Muscle of back (tissue), 11 donors: ENCODE measurements around the gene PHOSPHO1. TPM values are rescaled to one million over a fixed set of nuclear protein-coding genes. Genes with fewer than 3 reads are reported as not detected.

Experiments used
- DNase-seq, 3 donors: peaks; one replicate each; pipeline versions ENCODE4 v3.0.0 to v3.0.0-alpha.2; 2013
- polyA plus RNA-seq, 10 donors: library from polyadenylated mRNA; unstranded; fragments of 120-200 nt; gene quantifications; one replicate each; pipeline ENCODE4 v1.2.1, GENCODE V29; 2013; ENCODE audit not compliant: insufficient read length in 10 of 10

The PHOSPHO1 gene
- polyA plus RNA-seq, 10 donors = 9.0 to 22.6 (median 15.4) TPM

DNA sequence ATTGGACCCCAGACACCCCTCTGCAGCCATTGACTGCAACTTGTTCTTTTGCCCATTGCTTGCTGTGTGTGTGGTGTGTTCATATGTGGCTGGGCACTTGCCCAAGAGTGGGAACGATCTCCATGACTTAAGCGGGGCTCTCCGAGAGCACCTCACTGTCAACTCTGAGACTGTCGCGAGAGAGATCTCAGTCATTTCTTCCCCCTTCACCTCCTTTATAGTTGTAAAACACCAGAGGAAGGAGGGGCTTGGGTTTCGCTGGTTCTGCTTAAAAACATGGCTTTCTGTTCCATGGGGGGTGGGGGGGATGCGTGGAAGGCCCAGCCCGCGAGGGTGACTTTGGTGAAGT lies 7.4 kb downstream of the PHOSPHO1 start:
- DNase-seq = no peak

DNA sequence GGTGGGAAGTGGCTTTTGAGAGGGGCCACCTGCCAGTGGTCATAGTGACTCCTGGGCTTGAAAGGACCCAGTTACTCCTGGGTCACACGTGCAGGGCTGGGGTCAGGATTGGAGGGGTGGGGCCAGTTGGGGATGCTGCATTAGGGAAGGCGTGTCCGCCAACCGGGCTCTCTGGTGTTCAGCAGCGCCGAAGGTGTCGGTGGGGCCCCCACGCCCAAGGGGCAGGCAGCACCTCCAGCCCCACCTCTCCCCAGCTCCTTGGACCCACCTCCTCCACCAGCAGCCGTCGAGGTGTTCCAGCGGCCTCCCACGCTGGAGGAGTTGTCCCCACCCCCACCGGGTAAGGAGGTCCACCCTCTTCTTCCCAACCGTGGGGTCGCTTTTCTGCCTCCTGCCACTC lies 10.6 kb downstream of the PHOSPHO1 start:
- DNase-seq = no peak

DNA sequence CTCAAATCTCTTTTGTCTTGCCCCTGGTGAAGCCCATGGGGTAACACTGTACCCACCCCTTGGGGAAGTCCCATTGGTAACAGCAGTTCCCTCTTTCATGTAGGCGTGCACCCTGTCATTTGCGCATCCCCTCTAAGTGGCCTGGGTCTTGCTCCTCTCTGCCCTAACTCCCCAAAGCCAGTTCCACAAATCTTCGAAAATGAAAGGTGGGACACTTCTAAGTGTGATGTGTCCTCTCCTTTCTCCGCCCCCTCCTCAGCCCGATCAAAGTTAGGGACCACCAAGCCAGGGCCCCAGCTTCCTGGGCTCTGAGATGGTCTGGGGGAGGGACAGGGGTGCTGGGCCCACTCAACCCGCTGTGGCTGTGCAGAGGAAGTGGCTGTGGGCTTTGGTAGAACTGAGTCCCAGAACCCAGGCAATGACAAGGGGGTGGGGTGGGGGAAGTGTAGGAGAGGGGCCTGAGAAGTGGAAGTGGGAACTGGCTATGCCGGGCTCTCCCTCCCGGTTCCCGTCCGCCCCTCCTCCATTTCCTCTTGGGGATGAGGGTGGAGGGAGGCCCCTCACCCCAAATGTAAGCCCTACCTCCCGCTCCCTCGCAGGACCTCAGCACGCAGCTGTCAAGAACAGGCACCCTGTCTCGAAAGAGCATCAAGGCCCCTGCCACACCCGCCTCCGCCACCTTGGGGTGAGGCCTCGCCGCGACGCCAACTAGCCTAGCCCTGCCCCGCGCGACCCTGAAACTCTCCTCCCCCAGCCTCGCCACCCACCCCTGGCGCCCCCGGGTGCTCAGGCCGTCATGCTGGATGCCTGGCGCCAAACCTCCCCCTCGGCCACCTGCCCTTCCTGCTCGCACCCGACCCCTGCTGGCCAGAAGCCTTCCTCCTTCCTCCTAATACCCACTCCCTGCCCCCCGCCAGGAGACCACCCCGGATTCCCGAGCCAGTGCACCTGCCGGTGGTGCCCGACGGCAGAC lies 11.4 kb downstream of the PHOSPHO1 start:
- DNase-seq = no peak

DNA sequence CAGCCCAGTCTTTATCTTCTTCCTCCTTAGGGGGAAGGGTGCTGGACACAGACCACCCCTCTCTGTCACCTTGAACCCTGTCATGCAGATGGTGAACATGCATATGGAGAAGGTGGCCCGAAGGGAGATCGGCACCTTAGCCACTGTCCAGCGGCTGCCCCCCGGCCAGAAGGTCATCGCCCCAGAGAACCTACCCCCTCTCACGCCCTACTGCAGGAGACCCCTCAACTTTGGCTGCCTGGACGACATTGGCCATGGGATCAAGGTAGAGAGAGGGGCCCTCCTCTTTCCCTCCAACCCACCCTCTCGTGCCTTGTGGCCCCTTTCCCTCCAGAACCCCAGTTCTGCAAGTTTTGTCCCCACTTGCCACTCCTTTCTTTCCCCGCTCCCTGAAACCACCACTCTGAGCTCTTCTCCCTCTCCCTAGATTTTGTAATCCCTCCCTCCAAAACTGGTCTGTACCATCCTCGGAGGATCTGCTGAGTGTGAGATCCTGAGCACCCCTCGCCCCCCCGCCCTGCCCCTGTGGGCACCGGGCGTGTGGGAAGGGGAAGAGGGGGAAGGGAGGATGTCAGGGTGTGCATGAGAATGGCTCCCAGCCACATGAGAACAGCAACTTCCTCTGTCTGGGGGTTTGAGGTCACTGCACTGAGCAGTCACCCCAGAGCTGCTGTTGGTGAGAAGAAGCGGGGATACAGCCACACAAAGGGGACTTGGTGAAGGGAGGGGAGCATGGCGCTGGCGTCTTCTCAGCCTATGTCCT lies 12.8 kb downstream of the PHOSPHO1 start:
- DNase-seq = peak in 1 of 3 donors; percentile 49

DNA sequence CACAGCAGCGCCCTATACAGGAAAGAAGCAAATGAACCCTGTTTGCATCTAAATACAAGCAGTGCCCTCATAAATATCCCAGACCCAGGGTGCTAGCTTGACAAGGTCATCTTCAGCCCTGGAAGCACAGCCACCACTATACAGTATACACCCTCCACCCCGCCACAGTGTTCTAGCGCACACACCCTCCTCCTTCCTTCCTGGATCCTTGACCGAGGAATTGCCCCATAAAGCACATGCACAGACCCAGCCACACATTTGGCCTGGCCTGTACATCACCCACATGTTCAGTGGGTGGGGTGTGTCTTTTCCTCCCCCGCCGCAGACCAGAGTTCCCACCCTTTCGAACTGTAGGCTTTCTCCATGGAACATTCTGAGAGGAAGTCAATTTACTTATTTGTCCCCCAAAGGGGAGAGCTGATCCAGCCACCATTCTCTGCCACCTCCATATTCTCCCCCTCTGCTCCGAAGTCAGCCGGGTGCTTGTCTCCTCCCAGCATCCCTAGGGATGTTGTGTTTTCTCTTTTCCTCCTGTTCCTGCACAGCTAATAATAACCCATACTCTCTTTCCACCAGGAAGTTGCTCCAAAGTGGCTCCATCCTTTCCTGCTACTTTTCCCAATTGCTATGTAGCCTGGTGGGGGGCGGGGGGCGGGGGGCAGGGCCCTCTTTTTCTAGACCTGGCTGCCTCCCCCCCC lies 13.5 kb downstream of the PHOSPHO1 start:
- DNase-seq = no peak

DNA sequence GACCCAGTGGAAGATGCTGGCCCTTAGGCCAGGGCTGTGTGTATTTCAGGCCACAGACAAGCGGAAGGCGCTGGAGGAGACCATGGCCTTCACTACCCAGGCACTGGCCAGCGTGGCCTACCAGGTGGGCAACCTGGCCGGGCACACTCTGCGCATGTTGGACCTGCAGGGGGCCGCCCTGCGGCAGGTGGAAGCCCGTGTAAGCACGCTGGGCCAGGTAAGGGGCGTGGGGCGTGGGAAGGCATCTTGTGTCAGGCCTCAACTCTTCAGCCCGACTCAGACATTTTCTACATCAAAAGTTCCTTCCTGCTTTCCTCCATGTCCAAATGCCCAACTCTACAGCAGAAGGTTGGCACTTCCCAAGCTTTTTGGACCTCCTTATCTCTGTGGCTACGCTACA lies 14.1 kb downstream of the PHOSPHO1 start:
- DNase-seq = no peak

DNA sequence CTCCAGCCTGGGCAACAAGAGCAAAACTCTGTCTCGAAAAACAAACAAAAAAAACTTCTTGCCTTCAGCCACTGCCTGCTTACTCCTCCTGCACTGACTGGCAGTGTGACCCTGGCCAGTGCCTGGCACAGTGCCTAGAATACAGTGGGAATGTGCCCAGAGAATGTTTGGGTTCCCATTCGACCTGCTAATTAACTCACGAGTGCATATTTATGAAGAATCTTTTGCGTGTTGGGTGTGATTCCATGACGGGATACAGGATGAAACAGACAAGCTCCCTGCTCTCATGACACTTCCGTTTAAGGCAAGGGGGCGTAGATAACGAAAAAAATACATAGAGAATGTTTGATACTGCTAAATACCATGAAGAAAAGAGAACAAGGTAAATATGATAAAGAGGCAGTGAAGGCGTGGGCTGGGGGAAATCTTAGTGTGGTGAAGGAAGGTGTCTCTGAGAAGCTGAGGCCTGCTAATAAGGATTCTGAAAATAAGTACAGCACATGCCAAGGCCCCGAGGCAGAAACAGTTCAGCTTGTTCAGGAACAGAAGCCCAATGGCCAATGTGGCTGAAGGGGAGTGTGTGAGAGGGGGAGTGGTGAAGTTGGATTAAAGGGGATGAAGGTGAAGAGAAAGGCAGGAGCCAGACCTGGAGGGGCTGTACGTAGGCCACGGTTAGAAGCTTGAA lies 15.8 kb downstream of the PHOSPHO1 start:
- no peak for DNase-seq

DNA sequence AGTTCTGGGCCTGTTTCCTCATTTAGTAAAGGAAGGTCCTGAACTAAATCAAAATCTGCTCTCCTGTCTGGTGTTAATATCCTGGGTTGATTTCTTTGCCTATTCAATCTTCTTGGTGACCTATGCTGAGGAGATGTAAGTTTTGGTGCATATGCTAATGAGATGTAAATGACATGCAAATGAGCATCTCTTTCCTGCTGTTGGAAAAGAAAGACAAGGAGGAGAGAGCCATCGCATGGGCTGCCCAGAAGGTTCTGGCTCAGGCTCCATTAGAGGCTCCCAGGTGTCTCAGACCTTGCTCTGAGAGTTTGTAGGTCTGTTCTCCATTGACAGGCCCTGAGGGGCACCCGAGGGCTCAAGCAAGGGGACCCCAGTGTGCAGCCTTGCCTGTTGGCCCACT lies 16.7 kb downstream of the PHOSPHO1 start:
- no peak for DNase-seq

DNA sequence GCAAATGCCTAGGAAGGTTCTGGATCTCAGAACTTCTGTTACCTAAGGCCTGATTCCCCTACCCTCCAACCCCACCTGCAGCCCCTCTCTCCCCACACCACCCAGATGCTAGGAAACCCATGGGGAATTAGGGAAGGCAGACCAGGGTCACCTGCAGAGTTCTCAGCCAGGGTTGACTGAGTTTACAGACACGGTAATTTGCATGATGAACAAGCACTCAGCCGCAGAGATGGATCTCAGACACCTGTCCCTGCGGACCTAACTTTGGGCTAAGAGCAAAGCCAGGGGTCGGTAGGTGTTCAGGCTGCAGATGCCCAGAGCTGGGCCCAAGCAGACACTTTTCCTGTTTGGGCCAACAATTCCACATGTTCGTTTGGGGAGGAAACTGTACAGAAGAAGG lies 17.2 kb downstream of the PHOSPHO1 start:
- no peak for DNase-seq

DNA sequence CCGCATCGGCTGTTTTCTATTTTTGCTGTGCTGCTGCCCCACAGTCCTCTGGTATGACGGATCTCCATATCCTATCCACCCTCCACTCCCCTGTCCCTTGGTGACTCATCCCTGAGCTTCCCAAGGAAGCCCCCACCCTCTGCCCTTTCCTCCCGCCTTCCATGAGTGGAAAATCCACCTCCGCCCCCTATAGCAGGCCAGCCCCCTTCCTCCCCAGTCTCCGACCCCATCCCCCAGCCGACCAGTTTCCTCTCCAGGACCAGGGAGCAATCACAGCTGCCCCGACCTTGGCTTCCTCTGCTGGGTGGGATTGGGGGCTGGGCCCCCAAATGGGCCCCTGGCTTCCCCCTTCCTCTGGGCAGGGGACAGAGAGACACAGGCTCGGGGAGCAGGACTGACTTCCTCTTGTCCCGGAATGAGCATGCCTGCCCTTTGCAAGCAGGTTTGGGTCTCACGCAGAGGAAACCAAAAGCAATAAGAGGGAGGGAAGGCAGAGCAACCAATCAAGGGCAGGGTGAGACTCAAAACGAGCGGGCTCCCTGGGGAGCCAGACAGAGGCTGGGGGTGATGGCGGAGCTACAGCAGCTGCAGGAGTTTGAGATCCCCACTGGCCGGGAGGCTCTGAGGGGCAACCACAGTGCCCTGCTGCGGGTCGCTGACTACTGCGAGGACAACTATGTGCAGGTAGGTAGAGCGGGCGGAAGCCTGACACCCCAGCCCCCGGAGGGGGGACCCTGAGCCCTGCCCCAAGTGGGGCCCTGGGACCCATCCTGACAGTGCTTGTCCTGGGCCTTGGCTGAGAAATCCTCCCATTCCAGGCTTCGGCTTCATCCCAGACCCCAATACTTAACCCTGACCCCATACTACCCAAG lies 20.2 kb downstream of the PHOSPHO1 start, which contains the start of the genes ABI3 and GNGT2:
TSS of gene ABI3 (plus strand) at position 550 of the 872 bp plus-strand sequence. CDS start at position 568, 18 bp downstream.
TSS of gene GNGT2 (minus strand) at position 417 of the 872 bp plus-strand sequence. CDS start 3,152 bp downstream, outside the sequence.
- peak in 1 of 3 donors; percentile 69 for DNase-seq

DNA sequence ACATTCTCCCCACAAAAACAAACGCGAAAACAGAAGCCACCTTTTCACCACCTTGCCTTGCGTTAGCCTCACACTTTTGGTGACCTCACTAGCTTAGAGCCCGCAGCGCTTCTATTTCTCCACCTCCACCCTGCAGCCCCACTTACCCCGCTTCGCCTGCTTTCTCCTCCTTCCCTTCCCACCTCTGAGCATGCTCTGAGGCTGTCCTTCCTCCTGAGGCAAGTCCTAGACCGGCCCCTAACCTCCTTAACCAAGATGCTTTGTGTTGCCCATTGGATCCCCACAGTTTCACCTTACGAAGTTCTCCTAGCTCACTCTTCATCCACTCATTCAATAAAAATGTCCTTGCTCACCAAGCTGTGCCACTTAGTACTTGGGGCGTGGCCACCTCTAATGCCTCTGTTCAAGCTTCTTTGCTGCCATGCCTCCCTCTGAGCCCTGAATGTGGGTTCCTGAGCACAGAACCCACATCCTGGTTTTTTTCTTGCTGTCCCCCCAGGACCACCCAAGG lies 21.5 kb downstream of the PHOSPHO1 start:
- DNase-seq = no peak

DNA sequence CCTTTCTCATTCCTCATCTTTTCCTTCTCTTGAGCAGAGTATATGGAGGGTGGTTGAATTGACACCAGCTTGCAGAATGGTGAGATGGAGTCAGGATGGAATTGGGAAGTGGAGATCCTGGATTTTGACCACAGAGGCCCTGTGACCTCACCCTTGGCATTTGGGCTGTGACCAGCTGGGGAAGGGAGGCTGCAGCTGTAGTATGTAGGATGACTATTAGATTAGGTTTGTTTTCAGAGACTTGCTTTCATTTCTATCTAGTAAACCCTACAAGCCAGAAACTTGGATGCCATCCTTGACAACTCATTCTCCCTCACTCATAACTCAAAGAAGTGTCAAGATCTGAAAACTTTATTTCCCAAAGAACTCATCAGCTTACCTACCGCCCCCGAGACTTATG lies 26.1 kb downstream of the PHOSPHO1 start:
- no peak for DNase-seq

DNA sequence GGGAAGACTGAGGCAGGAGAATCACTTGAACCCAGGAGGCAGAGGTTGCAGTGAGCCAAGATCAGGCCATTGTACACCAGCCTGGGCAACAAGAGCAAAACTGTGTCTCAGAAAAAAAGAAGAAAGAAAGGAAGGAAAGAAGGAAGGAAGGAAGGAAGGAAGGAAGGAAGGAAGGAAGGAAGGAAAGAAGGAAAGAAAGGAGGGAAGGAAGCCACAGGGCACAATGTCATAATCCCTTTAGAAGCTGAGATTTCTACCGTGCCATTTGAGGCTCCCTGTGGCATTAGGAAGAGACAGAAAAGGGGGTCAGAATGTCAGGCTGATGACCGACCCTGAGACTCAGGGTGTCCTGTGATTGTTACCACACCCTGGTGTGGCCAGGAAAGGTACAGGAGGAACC lies 26.8 kb downstream of the PHOSPHO1 start:
- no peak for DNase-seq

DNA sequence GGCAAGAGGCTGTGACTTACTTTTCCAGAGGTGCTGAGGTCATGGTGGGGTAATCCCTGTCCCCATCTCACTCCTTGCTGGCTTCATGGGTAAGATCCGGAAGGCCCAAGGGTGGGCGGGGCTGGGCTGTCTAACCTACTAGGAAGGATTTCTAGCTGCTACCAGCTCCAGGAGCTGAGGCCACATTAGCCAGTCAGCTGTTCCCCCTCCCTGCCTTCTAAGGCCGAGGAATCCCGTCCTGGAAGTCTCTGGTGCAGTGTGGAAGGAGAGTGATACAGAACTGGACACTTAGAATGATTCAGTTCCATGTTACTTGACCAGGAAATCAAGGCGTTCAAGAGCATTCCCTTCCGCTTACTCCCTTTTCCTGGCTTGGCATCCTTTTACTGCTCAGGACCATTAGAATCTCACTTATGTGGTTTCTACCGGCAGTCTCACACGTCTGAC lies 29.1 kb downstream of the PHOSPHO1 start:
- peak in 1 of 3 donors; percentile 46 for DNase-seq

DNA sequence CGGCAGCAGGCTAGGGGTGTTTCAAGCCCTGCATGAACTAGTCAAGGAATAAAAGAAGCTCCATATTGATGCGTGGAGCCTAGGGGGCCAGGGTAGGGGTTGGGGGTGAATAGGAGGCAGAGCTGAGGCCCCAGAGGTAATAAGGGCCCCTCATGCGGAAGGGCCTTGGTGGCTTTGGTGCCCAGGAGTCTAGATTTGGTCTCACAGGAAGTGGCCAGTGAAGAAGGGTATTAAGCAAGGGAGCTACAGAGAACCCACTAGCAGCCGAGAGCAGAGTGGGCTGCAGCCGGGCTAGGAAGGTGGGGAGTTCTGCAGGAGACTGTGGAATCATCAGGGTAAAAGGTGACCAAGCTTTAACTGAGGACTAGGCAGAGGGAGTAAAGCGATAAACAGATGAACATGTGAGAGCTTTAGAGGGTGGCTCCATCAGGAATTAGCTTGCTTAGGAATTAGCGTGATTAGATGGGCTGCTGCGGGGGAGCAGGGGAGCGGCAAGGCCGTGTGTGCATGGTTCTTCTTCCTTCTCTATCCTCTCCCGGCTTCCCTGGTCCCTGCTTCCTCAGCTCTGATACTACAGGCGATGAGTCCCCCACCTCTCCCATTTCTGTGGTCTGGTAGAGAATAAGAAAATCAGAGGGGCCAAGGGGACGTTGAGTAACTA lies 30.0 kb downstream of the PHOSPHO1 start:
- no peak for DNase-seq

DNA sequence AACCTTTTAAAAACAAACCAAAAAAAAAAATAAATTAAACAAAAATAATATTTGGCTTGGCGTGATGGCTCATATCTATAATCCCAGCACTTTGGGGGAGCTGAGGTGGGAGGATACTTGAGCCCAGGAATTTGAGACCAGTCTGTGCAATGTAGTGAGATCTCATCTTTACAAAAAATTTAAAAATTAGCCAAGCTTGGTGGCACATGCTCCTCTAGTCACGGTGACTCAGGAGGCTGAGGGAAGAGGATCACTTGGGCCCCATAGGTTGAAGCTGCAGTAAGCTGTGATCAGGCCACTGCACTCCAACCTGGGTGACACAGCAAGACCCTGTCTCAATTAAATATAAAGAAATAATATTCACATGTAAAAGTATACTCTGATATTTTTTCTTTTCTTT lies 32.4 kb downstream of the PHOSPHO1 start:
- DNase-seq = no peak

DNA sequence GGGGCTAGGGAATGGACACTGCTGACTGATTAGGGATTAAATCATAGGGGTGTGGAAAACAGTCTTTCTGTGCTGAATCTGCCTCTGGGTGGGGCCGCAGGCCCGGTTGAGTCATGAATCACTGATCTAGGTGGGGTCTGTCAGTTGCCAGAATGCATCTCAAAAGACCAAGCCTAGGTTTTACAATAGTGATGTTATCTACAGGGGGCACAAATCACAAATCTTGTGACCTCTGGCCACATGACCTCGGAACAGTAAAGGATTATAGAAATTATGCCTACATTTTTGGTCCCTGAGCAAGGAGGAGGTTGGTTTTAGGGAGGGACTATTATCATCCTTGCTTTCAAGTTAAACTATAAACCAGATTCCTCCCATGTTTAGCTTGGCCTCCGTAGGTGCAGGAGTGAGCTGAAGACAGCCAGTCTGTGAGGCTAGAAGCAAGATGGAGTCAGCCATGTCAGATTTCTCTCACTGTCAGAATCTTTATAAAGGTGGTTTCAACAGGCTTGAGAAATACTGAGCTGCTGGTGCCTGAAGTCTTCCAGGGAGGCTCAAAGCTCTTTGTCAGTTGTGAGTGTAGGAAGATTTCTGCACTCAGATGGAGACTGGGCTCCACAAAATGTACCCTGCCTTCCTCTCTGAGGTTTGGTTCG lies 33.1 kb downstream of the PHOSPHO1 start:
- no peak for DNase-seq

DNA sequence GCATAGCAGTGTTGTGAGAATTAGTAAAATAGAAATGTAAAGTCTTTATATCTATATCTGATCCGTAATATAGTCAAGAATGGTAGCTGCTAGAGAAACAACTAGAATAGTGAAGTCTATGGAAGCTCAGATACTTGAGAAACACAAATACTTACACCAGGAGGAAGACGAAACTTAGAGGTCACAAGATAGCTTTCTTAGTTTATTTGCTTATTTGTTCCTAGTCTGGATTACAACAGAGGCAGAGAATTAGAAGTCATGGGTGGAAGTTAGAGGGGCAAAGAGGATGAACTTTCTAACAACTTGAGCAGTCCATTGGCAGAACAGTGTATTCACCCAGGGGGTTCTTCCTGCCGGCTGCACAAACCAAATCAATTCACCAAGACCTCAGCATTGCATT lies 34.1 kb downstream of the PHOSPHO1 start:
- no peak for DNase-seq

DNA sequence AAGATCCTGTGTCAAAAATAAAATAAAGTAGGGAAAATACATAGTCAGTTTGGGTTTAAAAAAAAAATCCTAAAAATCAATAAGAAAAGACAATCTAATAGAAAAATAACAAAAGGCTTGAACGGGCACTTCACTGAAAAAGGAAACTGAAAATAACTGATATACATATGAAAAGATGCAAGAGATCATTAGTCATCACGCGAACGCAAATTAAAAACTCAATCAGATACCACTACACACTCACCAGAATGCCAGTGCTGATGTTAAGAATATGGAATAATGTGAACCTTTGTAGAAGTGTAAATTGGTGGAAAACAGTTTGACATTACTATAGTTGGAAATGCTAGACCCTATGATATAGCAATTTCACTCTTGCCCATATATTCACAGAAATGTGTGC lies 34.8 kb downstream of the PHOSPHO1 start:
- no peak for DNase-seq
